22Rv1 (cell line): ENCODE results near the gene NOL4L.

Source experiments
- H3K27ac ChIP-seq: fragments of 450-650 bp; 2 replicates; pipeline ENCODE4 v1.5.1; 2017
- ZFX ChIP-seq: fragments of 450-650 bp; IDR thresholded peaks from 2 replicates; pipeline ENCODE4 v1.6.1; 2017; ENCODE audit warnings: antibody characterized with exemption, borderline replicate concordance
- TF ChIP-seq, protein P1 (sequence below): fragments of 450-650 bp; IDR thresholded peaks from 2 replicates; pipeline ENCODE4 v1.5.1; 2017; ENCODE audit warnings: mild to moderate bottlenecking

The NOL4L gene

DNA sequence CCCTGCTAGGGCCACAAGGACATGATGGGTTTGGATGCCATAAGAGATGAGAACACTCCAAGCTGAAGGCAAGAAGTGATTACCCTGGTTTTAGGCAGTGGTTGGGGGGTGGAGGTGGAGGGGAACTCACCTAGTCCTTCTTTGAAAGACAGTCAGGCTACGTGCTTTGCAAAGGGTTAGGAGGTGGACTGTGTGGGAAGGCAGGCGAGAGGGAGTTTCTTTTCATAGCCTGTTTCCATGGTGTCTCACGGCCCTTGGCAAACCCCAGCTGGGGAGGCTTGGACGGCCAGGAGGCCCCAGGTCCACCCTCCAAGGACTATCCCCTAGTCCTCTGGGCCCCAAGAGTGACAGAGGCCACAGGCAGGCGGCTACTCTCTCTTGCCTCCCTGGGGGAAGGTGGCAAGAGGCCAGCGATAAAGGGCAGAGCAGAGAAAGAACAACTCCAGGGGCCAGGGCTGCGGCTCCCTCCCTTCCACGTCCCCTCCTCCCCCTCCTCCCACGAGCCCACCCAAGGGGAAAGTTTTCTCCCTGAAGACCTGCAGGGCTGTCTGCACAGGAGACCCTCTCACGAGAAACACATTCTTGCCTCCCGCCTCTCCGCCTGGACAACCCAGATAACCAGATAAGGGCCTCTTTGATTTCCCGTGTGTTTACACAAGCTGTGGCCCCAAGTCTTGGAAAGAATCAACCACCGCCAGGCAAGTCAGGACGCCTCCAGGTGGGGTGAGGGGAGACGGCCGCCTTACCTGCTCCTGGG lies 74.4 kb downstream of the NOL4L start:
- no peak overlapping the region for H3K27ac ChIP-seq

DNA sequence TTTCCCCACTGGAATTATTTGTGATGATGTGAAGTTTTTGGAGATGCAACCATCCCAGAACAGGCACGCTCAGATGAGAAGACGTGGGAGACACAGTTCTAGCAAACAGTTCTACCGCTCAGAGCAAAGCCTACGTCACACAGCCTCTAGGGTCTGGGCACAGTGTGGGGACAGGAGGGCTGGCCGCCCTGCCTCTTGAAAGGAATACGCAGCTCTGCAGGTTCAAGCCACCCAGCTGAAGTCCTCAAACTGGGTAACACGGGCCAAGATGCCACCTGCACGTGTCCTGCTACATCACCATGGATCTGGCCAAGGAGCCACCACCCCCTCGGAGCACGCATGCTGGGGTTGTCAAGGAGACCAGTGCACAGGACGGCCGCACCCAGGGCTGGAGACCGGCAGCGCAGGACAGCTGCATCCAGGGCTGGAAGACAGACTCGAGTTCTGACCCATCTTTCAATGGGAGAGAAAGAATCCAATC lies 75.0 kb downstream of the NOL4L start:
- H3K27ac ChIP-seq, result no peak overlapping the region
- no peak for TF ChIP-seq ZFX
- TF ChIP-seq, protein P1, sequence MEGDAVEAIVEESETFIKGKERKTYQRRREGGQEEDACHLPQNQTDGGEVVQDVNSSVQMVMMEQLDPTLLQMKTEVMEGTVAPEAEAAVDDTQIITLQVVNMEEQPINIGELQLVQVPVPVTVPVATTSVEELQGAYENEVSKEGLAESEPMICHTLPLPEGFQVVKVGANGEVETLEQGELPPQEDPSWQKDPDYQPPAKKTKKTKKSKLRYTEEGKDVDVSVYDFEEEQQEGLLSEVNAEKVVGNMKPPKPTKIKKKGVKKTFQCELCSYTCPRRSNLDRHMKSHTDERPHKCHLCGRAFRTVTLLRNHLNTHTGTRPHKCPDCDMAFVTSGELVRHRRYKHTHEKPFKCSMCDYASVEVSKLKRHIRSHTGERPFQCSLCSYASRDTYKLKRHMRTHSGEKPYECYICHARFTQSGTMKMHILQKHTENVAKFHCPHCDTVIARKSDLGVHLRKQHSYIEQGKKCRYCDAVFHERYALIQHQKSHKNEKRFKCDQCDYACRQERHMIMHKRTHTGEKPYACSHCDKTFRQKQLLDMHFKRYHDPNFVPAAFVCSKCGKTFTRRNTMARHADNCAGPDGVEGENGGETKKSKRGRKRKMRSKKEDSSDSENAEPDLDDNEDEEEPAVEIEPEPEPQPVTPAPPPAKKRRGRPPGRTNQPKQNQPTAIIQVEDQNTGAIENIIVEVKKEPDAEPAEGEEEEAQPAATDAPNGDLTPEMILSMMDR, result no peak

More for the DNA sequence above, 74.4 kb downstream of the NOL4L start:
- TF ChIP-seq, protein P1, result no peak
- TF ChIP-seq ZFX, result no peak

DNA sequence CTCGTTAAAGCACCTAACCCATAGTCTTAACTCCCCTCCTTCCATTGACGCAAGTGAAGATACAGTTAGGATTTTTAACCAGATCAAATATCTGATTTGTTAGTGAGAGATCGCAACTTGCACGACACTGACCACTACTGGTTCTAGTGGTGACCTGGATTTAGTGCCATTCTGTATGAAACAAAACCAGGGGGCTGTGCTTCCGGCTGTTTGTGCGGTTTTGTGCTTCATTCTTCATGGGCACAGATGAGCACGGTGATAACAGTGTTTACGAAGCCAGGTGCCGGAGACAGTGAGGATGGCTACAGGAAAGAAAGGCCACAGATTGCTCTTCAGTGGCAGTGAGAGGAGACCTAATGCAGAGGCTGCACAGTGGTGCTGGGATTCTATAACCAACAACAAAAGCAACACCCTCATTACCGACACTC lies 75.5 kb downstream of the NOL4L start:
- H3K27ac ChIP-seq, result no peak overlapping the region
- TF ChIP-seq ZFX, result no peak
- TF ChIP-seq, protein P1, result peak; percentile 26

DNA sequence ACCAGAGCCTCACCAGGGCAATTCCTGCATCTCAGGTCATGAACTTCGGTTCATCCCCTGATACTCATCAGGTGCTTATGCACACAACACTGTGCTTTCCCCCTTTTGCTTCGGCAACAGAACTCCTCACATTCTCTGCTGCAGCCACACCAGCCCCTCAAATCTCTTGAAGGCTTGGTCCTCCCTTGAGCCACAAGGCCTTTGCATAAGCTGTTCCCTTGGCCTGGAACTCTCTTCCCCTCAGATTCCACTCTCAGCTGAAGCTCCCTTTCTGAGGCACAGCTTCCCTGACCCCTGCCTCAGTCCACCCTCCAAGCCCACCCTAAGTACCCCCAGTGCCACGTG lies 76.4 kb downstream of the NOL4L start:
- no peak for TF ChIP-seq ZFX
- TF ChIP-seq, protein P1, result no peak
- H3K27ac ChIP-seq, result no peak overlapping the region

DNA sequence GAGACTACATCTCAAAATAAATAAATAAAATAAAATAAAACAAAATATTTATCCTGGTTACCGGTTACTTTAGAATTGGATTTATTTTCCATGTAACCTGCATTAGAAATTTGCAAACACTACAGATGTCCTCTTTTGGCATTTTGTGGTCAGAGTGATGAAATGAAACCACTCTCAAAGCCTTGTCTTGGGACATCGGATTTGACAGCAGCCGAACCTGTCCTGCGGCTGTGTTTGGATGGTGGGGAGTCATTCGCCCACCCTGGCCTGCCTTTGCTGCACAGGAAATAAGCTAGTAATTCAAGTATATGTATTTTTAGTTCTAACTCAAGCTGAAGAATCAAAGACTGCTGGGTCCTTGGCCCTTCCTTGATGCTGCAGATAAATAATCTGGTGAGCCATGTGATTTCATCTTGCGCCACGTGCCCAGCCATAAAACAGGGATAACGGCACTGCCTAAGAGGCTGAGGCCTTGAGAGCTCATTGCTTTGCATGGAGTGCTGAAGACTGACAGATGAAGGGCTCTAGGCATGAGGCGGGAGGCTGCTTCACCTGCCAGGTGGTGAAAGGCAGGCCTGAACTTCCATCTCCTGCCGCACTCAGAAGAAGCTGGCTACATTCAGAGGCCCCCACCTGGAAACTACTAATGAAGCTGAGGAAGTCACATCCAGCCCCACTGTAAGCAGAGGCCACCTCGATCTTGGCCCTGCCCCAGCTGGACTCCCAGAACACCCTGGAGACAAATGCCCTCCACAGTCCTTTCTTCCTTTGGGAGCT lies 76.9 kb downstream of the NOL4L start:
- no peak overlapping the region for H3K27ac ChIP-seq
- no peak for TF ChIP-seq ZFX
- TF ChIP-seq, protein P1, result no peak

DNA sequence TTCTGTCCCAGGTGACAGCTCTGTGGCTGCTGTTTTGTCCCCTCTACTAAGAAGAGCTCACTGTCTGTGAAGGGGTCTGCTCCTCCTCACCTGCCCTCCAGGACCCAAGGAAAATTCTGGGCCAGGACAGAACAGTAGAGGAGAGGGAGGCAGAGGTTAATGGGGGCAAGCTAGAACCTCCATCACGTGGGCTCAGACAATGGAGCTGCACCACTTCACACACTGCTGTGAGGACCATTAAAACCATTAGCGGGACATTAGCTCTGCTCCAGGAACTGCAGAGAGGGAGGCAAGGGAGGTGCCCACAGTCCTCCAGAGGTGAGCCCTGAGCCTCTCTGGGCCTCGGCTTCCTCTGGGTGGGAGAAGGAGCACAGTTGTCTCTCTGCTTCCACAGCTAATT lies 78.4 kb downstream of the NOL4L start:
- H3K27ac ChIP-seq, result no peak overlapping the region
- TF ChIP-seq, protein P1, result no peak
- TF ChIP-seq ZFX, result no peak
